Cardiac fibroblast (primary cell): ENCODE data around the gene TM2D3.

ENCODE experiments used
- DNase-seq, 2 donors: peaks; one replicate each; pipeline versions ENCODE4 v3.0.0 to v3.0.0-alpha.2; 2010; ENCODE audit warnings: low read depth in 2 of 2
- H3K4me3 ChIP-seq, 2 donors: replicated peaks in 1 of 2; 1 replicate in 1 of 2; 2 replicates in 1 of 2; pipeline ENCODE4 v1.5.1; 2011; ENCODE audit warnings: low read depth in 2 of 2, low read length in 2 of 2, mild to moderate bottlenecking in 2 of 2, moderate library complexity in 1 of 2
- TF ChIP-seq, protein P1 (sequence below): IDR thresholded peaks from one replicate; pipeline ENCODE4 v1.5.1; 2011; ENCODE audit warnings: low read depth, mild to moderate bottlenecking, low read length, inconsistent platforms

Gene TM2D3

DNA sequence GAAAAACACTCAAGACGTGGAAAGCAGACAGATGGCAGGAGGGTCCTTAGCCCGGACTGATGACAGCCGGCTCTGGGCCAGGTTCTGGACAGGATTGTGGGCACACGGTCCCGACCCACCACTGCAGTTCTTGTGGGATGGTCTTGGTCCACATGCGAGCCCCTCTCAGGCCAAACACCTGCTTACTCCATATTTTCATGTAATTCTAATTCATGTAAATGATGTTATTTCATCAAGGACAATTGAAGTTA, 32.6 kb downstream of the TM2D3 start:
- TF ChIP-seq, protein P1, sequence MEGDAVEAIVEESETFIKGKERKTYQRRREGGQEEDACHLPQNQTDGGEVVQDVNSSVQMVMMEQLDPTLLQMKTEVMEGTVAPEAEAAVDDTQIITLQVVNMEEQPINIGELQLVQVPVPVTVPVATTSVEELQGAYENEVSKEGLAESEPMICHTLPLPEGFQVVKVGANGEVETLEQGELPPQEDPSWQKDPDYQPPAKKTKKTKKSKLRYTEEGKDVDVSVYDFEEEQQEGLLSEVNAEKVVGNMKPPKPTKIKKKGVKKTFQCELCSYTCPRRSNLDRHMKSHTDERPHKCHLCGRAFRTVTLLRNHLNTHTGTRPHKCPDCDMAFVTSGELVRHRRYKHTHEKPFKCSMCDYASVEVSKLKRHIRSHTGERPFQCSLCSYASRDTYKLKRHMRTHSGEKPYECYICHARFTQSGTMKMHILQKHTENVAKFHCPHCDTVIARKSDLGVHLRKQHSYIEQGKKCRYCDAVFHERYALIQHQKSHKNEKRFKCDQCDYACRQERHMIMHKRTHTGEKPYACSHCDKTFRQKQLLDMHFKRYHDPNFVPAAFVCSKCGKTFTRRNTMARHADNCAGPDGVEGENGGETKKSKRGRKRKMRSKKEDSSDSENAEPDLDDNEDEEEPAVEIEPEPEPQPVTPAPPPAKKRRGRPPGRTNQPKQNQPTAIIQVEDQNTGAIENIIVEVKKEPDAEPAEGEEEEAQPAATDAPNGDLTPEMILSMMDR: no peak
- no peak overlapping the region for H3K4me3 ChIP-seq
- DNase-seq: no peak

DNA sequence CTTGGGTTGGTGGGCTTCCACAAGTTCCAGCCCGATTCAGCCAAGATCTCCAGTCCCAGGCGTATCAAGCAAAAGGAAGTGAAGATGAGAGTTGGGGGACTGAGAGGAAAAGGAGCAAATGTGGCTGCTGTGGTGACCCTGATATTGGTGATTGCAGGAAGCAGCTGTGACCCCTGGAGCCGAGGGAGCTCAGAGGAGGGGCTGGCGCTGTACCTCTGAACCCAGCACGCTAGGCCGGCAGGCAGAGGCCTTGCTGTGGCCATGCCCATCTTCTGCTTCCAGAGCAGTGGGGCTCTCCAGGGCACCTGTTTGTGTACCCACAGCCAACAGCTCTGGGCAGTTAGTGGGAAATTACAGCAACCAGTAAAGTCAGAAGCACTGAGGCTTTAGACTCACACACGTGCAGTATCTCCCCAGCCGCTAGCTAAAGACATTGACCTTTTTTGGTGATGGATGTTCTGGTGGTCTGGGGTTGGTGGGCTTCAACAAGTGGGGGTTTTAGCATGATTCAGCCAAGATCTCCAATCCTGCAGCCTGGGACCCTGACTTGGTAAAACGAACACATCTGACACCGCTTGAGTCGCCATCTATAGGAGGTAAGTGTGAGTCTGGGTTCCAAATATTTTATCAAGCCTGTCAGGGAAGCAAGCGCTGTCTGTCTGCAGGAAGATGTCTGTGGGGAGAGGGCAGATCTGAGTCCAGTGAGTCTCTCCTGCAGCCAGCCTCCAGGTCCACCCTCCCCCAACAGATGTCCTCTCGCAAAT, 33.1 kb downstream of the TM2D3 start:
- H3K4me3 ChIP-seq: no peak overlapping the region
- TF ChIP-seq, protein P1: no peak
- DNase-seq: no peak

GRCh38 chr15:101618076-101618475, 34.1 kb downstream of the TM2D3 start:
- TF ChIP-seq, protein P1: no peak
- DNase-seq: no peak
- H3K4me3 ChIP-seq: no peak overlapping the region

DNA sequence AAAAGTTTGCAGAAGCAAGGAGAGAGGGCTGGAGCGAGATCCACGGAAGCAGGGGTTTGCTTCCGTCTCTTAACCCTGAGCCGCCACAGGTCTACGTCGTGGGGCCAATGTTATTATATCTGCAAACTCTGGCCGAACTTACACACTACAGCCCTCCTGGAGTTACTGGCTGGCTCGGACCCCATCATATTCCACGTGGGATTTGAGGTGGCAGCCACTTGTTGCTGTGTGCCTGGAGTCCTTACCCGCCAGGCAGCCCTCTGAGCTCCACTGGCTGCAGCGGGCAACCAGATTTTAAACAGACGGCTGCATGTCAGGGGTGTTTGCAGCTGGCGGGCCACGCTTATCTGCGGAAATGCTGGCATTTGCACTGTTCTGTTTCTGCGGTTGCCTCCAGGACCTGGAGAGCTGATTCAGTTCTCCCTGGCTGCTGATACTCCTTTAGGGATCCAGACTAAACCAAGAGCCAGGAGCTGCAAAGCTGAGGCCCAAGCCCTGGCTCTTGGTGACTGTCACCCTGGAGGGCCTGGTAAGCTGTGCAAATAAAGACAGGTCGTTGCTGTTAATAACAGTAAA, 34.7 kb downstream of the TM2D3 start:
- TF ChIP-seq, protein P1: no peak
- H3K4me3 ChIP-seq: no peak overlapping the region
- peak; percentile 18 to 49 for DNase-seq

DNA sequence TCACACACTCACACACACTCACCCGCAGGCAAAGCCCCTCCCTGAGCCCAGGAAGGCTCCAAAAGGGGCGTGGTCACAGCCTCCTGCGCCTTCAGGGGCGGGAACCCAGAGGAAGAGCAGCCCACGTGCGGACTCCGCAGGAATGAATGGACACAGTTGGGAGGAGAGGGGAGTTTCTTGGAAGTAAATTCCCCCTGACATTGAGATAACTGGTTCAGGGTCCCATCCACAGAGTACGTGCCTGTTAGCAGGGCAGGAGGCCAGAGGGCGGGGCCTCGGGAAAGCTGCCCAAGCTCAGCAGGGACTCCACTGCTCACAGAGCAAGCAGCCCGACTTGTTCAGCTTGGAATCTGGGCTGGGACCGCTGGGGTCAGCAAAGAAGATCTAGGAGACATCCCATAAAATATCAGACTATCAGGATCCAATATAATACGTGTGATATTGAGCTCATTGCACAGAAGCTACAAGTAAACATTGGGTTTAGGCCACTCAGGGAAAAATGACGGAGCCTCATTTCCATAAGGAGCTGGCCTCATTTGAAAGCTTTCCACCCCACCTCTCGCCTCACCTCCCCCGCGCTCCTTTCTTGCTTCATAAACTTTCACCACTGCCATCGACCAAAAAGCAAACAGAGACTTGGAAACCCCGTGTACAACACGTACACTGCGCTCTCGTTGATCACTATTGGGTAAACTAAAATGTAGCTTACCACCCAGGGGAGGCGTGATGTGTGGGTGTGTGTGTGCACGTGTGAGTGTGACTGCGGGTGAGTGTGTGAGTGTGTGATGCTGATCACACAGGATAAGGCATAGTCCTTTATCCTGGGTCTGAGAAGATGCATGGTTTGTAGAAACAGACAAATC, 36.0 kb downstream of the TM2D3 start:
- TF ChIP-seq, protein P1: no peak
- peak; percentile 78 to 81 for DNase-seq
- peak overlapping the region; percentile 5 to 30 for H3K4me3 ChIP-seq

GRCh38 chr15:101615414-101615985, 36.7 kb downstream of the TM2D3 start:
- TF ChIP-seq, protein P1: no peak
- H3K4me3 ChIP-seq: no peak overlapping the region
- DNase-seq: peak; percentile 27 to 70
